ENCODE measurements around the gene ELANE. TPM values are rescaled to one million over a fixed set of nuclear protein-coding genes. Genes with fewer than 3 reads are reported as not detected.
A peak's percentile ranks its signal among the peaks of the same experiment; 100 is the strongest.
"Not testable (repeated sequence)": the region's sequence is repeated elsewhere in the genome, so short reads cannot be mapped to it uniquely, and the experiment has no call there.

ELANE gene
- polyA plus RNA-seq, 4 donors = 0.34 to 0.87 (median 0.40) TPM

DNA sequence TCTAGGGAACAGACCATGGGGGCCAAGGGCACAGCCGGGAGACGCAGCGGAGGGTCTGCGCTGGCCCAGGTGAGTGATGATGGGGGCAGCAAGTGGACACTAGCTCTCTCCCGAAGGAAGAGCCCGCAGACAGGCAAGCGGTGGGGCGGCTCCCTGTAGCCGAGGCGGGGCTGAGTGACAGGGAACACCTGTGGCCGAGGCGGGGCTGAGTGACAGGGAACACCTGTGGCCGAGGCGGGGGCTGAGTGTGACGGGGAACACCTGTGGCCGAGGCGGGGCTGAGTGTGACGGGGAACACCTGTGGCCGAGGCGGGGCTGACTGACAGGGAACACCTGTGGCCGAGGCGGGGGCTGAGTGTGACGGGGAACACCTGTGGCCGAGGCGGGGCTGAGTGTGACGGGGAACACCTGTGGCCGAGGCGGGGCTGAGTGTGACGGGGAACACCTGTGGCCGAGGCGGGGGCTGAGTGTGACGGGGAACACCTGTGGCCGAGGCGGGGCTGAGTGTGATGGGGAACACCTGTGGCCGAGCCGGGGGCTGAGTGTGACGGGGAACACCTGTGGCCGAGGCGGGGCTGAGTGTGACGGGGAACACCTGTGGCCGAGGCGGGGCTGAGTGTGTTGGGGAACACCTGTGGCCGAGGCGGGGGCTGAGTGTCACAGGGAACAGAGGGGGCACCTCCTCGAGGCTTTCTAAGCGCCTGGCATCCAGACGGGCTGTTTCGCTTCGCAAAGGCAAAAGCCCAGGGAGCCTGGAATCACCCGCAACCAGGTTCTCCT lies 39.5 kb downstream of the ELANE start:
- DNase-seq (ENCODE audit: low read depth in 4 of 4, low spot score in 2 of 4) = not testable (repeated sequence)

DNA sequence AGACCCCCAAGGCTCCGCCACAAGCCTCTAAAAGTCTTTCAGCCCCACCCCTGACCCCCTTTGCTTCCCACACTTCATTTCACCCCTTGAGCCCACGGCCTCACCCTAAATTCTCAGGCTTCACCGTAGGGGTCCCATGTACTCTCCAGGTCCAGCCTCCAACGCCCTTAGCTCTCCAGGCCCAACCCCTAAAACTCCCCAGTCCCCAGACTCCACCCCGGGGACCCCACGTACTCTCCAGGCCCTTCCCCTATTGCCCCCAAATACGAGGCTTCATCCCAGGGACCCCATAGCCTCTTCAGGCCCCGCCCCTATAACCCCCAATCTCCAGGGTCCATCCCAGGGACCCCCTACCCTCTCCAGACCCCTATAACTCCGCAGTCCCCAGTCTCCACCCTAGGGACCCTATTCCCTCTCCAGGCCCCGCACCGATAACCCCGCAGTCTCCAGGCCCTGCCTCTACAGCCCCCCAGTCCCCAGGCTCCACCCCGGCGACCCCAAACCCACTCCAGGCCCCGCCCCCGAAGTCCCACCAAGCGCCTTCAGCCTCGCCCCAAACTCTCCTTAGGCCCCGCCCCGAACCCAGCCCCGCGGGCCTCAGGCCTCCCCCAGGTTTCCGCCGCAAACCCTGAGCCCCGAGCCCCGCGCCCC lies 40.3 kb downstream of the ELANE start:
- no peak for DNase-seq (ENCODE audit: low read depth in 4 of 4, low spot score in 2 of 4)

DNA sequence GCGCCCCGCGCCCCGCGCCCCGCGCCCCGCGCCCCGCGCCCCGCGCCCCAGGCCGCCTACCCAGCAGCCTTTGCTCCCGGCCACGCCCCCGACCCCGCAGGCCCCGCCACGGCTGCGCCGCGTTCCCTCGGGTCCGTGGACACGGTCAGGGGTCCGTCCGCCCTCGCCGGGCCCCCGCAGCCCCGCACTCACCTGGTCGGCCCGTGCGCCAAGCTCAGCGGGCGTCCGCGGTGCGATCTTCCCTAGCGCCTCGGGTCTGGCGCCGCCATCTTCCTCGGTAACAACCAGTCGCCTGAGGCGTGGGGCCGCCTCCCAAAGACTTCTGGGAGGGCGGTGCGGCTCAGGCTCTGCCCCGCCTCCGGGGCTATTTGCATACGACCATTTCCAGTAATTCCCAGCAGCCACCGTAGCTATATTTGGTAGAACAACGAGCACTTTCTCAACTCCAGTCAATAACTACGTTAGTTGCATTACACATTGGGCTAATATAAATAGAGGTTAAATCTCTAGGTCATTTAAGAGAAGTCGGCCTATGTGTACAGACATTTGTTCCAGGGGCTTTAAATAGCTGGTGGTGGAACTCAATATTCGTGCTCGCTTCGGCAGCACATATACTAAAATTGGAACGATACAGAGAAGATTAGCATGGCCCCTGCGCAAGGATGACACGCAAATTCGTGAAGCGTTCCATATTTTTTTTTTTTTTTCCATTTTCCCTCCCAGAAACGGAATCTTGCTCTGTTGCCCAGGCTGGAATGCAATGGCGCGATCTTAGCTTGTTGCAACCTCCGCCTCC lies 41.0 kb downstream of the ELANE start, which contains the start of the genes MED16 and RNU6-9:
MED16 (minus strand) TSS at position 294 of the 796 bp plus-strand sequence. CDS start 2,056 bp downstream, outside the sequence.
RNU6-9 (plus strand) TSS at position 591 of the 796 bp plus-strand sequence.
- peak; percentile 87 to 97 (median 93) for DNase-seq (ENCODE audit: low read depth in 4 of 4, low spot score in 2 of 4)

DNA sequence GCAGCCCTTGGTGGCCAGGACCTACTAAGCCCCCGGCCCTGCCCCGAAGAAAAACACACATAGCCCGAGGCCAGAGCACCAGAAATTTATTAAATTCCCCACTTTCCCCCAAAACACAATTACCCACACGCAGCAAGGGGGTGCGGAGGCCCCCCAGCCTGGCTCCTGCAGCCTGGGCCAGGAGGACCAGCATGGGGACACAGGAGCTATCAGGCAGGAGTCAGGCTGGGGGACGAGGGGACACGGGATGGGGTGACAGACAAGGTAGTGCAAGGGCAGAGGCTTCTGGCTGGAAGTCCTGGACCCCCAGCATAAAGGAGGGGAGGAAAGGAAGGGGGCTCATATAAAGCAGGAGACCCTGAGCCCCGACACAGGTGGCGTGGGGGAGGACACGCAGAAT lies 44.3 kb downstream of the ELANE start:
- no peak for DNase-seq (ENCODE audit: low read depth in 4 of 4, low spot score in 2 of 4)

DNA sequence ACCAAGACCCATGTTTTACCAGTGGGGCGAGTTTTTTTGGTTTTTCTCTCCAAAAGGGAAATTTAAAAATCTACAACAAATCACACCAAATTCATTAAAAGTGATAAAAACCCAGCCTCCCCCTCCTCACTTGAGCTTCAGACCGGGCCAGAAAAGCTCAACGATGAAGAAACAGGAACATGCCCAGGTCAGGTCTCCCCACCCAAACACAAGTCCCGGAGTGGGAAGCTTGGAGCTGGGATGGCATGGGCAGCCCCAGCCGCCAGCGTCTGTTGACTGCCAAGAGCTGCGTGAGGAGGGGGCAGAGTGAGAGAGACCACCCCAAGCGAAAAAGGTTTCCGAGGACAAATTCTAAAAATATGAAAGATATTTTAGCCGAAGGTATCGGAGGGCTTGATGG lies 44.9 kb downstream of the ELANE start:
- no peak for DNase-seq (ENCODE audit: low read depth in 4 of 4, low spot score in 2 of 4)

DNA sequence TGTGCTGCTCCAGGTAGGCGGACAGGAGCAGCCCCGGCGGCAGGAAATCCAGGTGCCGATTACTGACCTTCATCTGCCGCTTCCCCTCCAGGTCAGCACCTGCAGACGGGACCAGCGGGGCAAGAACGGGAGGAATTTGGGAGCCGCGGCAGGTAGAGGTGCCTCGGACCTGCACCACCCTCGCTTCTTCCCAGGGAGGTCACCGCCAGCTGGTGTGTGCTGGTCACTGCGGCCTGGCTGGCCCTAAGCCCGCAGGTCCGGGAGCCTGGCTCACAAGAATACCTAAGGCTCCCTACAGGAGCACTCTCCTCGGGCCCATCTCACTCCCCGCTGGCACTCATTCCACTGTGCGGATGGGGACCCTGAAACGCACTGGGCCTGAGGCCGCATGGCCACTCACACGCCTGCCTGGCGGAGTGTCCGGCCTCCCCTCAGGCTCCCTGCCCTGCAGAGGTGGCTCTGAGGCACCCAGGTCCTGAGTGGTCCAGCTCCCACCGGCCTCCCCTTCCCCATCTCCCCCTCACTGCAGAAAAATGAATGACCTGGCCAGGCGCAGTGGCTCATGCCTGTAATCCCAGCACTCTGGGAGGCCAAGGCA lies 45.4 kb downstream of the ELANE start:
- DNase-seq (ENCODE audit: low read depth in 4 of 4, low spot score in 2 of 4) = no peak

DNA sequence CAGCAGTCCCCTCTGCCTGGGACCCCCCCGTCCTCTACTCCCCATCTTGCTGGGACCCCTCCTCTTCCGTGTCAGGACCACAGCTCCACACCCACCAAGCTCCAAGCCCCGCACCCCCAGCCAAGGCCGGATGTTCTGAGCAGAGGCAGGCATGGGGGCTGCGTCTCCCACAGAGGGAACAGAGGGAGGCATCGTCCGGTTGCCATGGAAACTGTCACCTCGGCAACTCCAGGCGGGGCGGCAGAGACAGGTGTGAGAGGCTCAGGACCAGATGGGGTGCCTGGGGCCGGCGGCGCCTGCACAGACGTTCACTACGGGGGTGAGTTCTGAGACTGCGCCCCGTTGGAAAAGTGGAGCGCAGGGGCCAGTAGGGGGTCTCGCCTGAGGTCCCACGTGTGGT lies 46.6 kb downstream of the ELANE start:
- DNase-seq (ENCODE audit: low read depth in 4 of 4, low spot score in 2 of 4) = no peak

DNA sequence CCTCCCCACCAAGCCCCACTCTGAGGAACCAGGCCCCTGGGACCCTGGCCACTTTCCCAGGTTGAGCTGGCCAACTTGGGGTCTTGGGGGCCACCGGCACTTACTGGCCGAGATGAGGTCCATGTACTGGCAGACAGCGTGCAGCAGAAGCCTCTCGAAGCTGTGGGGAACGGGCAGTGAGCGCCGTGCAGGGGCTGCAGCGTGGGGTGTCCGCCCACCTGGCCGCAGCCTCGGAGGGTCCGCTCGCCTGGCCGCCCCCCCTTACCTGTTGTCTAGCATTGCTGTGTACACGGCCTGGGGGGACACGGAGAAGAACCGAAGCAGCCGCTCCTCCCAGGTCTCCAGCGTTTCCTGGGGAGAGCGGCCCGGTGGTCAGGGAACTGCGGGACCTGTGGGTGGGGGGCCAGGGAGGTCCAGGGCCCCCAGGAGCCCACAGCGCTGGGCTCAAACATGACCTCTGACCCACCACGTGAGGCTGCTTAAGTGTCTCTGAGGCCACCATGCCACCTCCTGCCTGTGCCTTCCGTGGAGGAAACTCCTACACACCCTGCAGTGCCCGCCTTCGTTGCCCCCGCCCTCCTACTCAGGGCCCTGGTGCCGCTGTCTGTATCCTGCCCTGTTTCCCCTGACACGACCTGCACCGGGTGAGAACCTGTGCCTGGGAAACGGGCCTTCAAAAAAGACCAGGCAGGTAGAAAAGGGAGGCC lies 47.4 kb downstream of the ELANE start:
- no peak for DNase-seq (ENCODE audit: low read depth in 4 of 4, low spot score in 2 of 4)

DNA sequence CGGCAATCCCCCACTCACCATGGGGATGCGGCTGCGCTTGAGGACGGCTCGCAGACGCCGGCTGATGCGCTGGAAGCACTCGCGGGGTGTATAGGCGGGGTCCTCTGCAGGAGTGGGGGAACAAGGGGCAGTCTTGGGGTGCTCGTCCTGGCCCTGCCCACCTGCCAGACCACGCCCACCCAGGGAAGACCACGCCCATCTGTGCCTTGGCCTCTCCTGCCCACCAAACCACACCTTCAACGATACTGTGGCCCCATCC lies 47.9 kb downstream of the ELANE start:
- no peak for DNase-seq (ENCODE audit: low read depth in 4 of 4, low spot score in 2 of 4)

DNA sequence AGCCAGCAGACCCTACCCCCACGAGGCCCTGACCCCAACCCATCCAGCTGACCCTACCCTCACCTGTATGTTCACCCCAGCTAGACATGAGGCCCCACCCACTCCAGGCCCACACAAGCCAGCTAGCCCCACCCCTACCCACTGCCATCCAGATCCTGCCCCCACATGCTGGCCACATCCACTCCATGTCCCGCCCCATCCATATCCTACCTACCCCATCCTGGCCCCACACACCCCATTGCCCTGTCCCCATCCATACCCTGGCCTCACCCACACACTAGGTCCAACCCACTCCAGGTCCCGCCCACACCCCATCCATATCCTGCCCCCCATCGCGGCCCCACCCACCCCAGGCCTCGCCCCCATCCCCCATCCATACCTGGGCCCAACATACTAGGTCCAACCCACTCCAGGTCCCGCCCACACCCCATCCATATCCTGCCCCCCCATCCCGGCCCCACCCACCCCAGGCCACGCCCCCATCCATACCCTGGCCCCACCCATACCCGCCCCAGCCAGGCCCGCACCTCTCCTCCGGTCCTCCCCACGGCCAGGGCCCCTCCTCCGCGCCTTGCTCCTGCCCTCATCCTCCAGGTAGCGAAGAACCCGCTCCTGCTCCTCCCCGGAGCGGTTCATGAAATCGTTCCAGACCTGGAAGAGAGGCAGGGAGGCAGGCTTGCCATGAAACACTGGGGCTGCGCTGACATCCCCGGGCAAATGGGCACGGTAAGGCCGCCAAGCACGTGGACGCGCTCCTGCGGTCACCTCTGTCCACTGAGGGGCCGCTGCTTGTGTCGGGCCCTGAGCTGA lies 48.4 kb downstream of the ELANE start:
- DNase-seq (ENCODE audit: low read depth in 4 of 4, low spot score in 2 of 4) = no peak

DNA sequence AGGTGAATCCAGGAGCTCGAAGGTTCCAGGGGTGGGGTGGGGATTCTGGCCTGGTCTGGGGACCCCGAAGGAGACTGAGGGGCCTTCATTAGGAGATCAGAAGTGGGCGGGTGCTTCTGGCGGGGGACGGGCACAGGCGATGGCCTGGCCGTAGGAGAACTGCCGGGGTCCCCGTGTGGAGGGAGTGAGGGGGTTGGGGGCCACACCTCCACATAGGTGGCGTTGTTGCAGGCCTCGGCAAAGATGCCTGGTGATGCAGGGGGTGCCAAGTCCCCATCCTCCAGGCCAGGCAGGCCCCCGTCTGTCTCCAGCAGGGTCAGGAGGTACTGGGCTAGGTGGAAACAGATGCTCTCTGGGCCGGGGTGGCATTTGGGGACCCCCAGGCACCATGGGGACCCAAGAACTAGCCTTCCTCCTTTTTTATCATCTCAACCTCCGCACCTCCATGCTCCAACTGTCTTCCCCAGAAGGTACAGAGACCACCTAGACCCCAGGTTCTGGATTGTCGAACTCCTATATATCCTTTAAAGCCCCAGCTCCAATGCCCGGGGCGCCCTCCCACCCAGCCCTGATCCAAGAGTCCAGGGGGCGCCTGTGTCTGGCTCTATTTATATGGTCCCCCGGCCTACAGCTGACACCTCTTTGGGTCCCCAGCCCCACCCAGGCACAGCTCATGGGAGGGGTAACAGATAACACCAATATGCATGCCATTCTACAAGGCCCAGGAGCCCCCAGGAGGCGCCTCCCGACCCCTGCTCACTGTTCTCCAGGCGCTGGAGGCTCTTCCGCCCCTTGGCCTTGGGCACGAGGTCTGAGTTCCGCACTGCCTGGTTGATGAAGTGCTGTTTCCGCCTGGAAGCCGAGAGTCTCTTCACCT lies 49.4 kb downstream of the ELANE start:
- no peak for DNase-seq (ENCODE audit: low read depth in 4 of 4, low spot score in 2 of 4)

DNA sequence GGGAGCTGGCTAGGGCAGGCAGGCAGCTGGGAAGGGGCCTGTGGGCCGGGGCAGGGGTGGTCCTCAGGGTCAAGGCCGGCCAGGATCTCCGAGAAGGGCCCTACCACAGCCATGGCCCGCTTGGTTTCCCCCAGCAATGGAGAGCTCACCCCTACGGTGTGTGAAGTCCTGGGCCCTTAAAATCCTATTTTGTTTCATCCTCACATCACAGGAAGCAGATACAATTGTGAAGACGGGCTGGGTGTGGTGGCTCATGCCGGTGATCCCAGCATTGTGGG lies 49.9 kb downstream of the ELANE start:
- no peak for DNase-seq (ENCODE audit: low read depth in 4 of 4, low spot score in 2 of 4)

DNA sequence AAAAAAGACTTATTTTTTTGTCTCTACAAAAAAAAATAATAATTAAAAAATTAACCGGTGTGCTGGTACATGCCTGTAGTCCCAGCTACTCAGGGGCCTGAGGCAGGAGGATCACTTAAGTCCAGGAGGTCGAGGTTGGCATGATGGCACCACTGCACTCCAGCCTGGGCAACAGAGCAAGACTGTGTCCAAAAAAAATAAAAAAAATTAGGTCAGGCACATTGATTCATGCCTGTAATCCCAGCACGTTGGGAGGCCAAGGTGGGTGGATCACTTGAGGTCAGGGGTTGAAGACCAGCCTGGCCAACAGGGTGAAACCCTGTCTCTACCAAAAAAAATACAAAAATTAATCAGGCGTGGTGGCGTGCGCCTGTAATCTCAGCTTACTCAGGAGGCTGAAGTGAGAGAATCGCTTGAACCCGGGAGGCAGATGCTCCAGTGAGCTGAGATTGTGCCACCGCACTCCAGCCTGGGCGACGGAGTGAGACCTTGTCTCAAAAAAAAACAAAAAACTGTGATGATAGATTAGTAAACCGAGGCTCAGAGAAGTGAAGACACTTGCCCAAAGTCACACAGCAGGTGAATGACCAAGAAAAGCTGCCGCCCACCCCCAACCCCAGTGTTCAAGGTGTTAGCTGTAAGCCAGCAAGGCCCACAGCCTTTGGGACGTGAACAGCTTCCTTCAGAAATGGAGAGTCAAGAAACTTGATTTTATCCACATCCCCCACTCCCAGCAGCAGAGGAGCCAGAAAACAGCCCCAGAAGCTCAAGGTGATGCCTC lies 50.5 kb downstream of the ELANE start:
- DNase-seq (ENCODE audit: low read depth in 4 of 4, low spot score in 2 of 4) = no peak

DNA sequence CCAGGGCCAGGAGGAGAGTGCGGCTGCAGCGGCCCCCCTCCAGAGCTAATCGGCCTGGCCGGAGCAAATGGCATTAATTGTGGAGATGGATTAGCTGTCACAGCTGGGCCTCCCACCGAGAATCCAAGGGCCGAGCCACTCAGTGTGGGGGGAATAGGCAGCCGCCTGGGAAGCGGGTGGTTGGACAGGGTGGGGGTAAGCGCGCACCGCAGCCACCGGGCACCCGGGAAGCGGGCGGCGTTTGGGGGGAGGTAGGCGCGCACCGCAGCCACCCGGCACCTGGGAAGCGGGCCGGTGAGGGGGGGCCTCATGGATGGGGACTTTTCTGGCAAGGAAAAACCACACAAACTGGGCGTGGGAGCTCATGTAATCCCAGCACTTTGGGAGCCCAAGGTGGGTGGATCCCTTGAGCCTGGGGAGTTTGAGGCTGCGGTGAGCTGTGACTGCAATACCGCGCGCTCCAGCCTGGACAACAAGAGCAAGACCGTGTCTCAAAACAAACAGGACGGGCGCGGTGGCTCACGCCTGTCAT lies 51.2 kb downstream of the ELANE start:
- DNase-seq (ENCODE audit: low read depth in 4 of 4, low spot score in 2 of 4) = no peak

DNA sequence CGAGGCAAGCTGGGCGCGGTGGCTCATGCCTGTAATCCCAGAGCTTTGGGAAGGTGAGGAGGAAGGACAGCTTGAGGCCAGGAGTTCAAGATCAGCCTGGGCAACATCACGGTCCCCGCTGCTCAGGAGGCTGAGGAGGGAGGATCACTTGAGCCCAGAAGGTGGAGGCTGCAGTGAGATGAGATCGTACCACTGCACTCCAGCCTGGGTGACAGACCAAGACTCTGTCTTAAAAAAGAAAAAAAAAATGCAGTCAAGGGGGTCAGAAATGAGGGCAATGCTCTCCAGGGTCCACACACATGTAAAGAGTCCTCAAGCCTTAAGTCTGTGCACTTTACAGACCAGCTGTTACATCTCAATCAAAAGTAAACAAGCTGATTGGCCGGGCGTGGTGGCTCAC lies 52.4 kb downstream of the ELANE start:
- no peak for DNase-seq (ENCODE audit: low read depth in 4 of 4, low spot score in 2 of 4)
